Neutrophil (primary cell): ENCODE data around the gene SFXN3.
"Not testable (repeated sequence)": the region's sequence is repeated elsewhere in the genome, so short reads cannot be mapped to it uniquely, and the experiment has no call there.

Experiments used
- H3K27ac ChIP-seq: fragments of 200-600 bp; sonication (generic); 2 replicates; pipeline ENCODE4 v1.5.1; 2016; ENCODE audit warnings: mild to moderate bottlenecking, moderate library complexity
- H3K27me3 ChIP-seq: fragments of 200-600 bp; sonication (generic); 2 replicates; pipeline ENCODE4 v1.6.0; 2016; ENCODE audit warnings: mild to moderate bottlenecking
- H3K36me3 ChIP-seq: fragments of 200-600 bp; sonication (generic); 2 replicates; pipeline ENCODE4 v1.5.1; 2017
- H3K4me1 ChIP-seq, 2 experiments: fragments of 200-600 bp in 1 of 2; sonication (generic) in 1 of 2; 1 replicate in 1 of 2; 2 replicates in 1 of 2; pipeline versions ENCODE4 v1.5.1 to v1.6.1; 2013 to 2016; ENCODE audit warnings: low read depth in 1 of 2, low read length in 1 of 2, mild to moderate bottlenecking in 1 of 2, moderate library complexity in 1 of 2; ENCODE audit not compliant: control insufficient read depth in 1 of 2, insufficient read depth in 1 of 2
- H3K4me3 ChIP-seq, 2 experiments: fragments of 200-600 bp in 1 of 2; sonication (generic) in 1 of 2; 1 replicate in 1 of 2; 2 replicates in 1 of 2; pipeline ENCODE4 v1.5.1; 2013 to 2016; ENCODE audit warnings: low read depth in 1 of 2, low read length in 1 of 2, mild to moderate bottlenecking in 1 of 2, moderate library complexity in 1 of 2
- H3K9me3 ChIP-seq: fragments of 200-600 bp; sonication (generic); 2 replicates; pipeline ENCODE4 v1.5.1; 2016
- CTCF ChIP-seq: fragments of 200-600 bp; sonication (generic); IDR thresholded peaks from 2 replicates; pipeline ENCODE4 v1.5.1; 2016; ENCODE audit warnings: antibody characterized with exemption

SFXN3 gene

DNA sequence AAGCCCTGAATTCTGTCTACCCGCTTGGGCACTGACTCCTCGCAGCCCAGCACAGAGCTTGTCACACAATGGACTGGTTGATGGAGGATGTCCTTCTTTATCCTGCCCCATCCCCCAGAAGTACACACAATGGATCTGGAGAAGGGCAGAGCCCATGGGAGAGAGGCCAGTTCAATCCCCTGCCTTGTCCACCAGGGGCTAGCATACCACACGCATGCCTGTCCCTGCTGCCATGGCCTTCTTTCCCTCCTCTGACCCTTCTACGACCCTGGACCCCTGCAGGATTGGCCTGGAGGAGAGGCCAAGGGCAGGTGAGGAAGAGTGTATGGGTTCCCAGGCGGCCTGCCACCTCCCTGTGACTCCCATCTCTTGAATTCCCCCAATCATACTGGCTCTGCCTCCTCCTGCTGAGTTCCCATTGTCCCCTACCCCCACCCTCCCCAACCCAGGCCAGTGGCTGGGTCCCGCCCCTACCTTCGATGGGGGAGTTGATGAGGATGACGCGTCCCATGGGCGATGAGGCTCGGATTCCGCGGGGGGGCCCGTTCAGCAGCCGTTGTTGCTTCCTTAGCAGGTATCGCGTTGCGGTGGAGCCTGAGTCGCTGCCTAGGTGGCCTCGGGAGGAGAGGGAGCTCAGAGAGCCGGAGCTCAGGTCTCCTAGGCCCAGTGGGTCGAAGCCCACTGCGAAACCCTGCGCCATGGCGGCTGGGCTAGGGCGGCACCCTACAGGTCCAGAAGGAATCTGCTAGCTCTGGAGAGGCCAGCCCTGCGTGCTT is 1.3 kb upstream of the SFXN3 start:
- H3K4me3 ChIP-seq, result no peak overlapping the region
- no peak for TF ChIP-seq CTCF
- H3K36me3 ChIP-seq, result no peaks in the 10 kb centered on the region
- peaks cover 15 to 19% of the 10 kb centered on the region in 2 experiments for H3K4me1 ChIP-seq
- H3K27ac ChIP-seq, result no peak overlapping the region
- H3K27me3 ChIP-seq, result peaks cover 72% of the 10 kb centered on the region
- no peaks in the 10 kb centered on the region for H3K9me3 ChIP-seq

DNA sequence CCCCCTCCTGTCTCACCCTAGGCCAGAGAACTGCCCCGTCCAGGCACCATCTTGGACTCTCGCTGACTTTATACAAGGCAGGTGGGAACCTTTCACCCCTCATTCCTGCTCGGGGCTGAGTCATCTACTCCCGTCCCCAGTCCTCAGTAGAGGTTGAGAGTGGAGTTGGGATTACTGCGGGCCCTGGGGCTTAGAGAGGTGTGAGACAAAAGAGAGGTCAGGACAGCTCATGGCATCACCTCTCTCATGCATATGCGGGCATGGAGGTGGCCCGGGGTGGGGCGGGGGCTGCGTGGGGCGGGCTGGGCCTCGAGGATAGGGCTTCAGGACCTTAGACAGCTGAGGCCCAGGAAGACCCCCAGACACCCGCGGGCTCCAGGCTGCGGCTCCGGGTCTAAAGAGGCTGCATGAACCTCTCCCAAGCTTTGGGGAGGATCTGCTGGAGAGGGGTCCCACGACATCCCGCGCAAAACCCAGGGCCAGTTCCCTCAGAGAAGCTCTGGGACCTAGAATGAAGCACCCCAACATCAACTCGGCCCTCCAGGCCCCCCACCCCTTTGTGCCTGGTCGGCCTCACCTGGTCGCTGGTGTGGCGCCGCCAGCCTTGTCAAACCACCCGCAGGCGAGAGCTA is 422 bp upstream of the SFXN3 start:
- H3K27me3 ChIP-seq, result peaks cover 81% of the 10 kb centered on the region
- no peak for TF ChIP-seq CTCF
- H3K4me3 ChIP-seq, result peak overlapping the region; percentile 72 to 90
- peak overlapping the region; percentile 76 for H3K27ac ChIP-seq
- no peaks in the 10 kb centered on the region for H3K36me3 ChIP-seq
- H3K9me3 ChIP-seq, result no peaks in the 10 kb centered on the region
- peaks cover 15 to 19% of the 10 kb centered on the region in 2 experiments for H3K4me1 ChIP-seq

GRCh38 chr10:101031796-101032636 is 982 bp downstream of the SFXN3 start:
- TF ChIP-seq CTCF, result no peak
- H3K9me3 ChIP-seq, result no peaks in the 10 kb centered on the region
- peaks cover 15 to 19% of the 10 kb centered on the region in 2 experiments for H3K4me1 ChIP-seq
- no peaks in the 10 kb centered on the region for H3K36me3 ChIP-seq
- peak overlapping the region; percentile 76 for H3K27ac ChIP-seq
- peaks cover 93% of the 10 kb centered on the region for H3K27me3 ChIP-seq
- peak overlapping the region; percentile 72 to 90 for H3K4me3 ChIP-seq

GRCh38 chr10:101032637-101033224 is 1.7 kb downstream of the SFXN3 start:
- no peaks in the 10 kb centered on the region for H3K9me3 ChIP-seq
- TF ChIP-seq CTCF, result no peak
- peak overlapping the region; percentile 72 to 90 for H3K4me3 ChIP-seq
- peaks cover 15 to 19% of the 10 kb centered on the region in 2 experiments for H3K4me1 ChIP-seq
- peaks cover 95% of the 10 kb centered on the region for H3K27me3 ChIP-seq
- no peaks in the 10 kb centered on the region for H3K36me3 ChIP-seq
- H3K27ac ChIP-seq, result peak overlapping the region; percentile 76

- no peak overlapping the region for H3K27ac ChIP-seq
- no peaks in the 10 kb centered on the region for H3K36me3 ChIP-seq
- H3K4me3 ChIP-seq, result no peak overlapping the region
- peaks cover 15 to 19% of the 10 kb centered on the region in 2 experiments for H3K4me1 ChIP-seq
- no peak for TF ChIP-seq CTCF
- H3K27me3 ChIP-seq, result peaks cover 93% of the 10 kb centered on the region
- no peaks in the 10 kb centered on the region for H3K9me3 ChIP-seq
These were observed 2.2 kb downstream of the SFXN3 start for GRCh38 chr10:101033276-101033675.

DNA sequence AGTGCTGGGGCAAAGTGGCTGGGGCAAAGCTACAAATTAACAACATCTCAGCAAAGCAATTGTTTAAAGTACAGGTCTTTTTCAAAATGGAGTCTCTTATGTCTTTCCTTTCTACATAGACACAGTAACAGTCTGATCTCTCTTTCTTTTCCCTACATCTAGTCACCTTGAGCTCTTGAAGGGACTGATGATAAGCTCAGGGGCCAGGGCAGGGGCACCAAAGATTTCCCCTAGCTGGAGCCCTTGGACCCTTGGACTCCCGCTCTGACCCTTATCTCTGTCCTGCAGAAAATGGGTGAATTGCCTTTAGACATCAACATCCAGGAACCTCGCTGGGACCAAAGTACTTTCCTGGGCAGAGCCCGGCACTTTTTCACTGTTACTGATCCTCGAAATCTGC is 3.4 kb downstream of the SFXN3 start:
- not testable (repeated sequence) for H3K27ac ChIP-seq, H3K36me3 ChIP-seq, H3K4me3 ChIP-seq, H3K9me3 ChIP-seq
- H3K27me3 ChIP-seq, result peaks cover 90% of the 10 kb centered on the region
- H3K4me1 ChIP-seq, result peaks cover 15 to 19% of the 10 kb centered on the region in 2 experiments
